Measurements from ENCODE around the gene FTCDNL1.

DNA sequence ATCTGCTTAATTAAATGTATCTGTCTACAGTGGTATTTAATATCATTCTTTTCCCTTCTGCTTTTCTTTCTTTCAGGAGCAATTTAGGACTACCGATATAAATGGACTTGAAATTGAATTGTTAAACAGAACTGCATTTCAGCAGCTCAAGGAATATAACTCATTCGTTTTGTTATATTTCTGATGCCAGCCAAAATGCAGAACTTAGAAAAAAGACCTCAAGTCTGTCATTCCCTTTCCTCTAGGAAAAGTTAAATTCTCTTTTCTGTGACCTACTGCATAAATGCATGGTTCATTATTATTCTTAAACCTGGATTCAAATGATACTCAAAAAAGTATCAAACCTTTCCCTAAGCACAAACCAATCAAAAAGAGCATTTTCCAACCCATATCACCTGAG, 21.4 kb downstream of the FTCDNL1 start:
- no peak for TF ChIP-seq POLR2A (IDR thresholded peaks at IDR 0.05; ENCODE audit: low read depth, low read length)
- no peak for TF ChIP-seq POLR2AphosphoS5 (IDR thresholded peaks at IDR 0.05; ENCODE audit: low read depth, low read length)
- no peak for TF ChIP-seq POU2F2 (IDR thresholded peaks at IDR 0.05; ENCODE audit: low read depth, low read length)
- no peak for TF ChIP-seq TAF1 (IDR thresholded peaks at IDR 0.05; ENCODE audit: low read depth, low read length)
- no peak for TF ChIP-seq SPI1 (IDR thresholded peaks at IDR 0.05; ENCODE audit: low read depth, low read length)
